ENCODE data around the gene PHEX.
"Not testable (repeated sequence)": the region's sequence is repeated elsewhere in the genome, so short reads cannot be mapped to it uniquely, and the experiment has no call there.

Gene PHEX

GRCh38 chrX:22246620-22247019, 214.5 kb downstream of the PHEX start:
- DNase-seq (ENCODE audit: low read depth in 1 of 2, low spot score in 1 of 2) = peak in 1 of 2 experiments; percentile 19
- TF ChIP-seq JUND (IDR thresholded peaks at IDR 0.05; ENCODE audit: low read depth) = no peak
- in situ Hi-C loops (cut with HindIII; ENCODE audit: low pct_unique_long_range_greater_than_20kb, low sequenced_read_pairs) = no loop called here

GRCh38 chrX:22247169-22247568, 215.0 kb downstream of the PHEX start:
- no peak for TF ChIP-seq JUND (IDR thresholded peaks at IDR 0.05; ENCODE audit: low read depth)
- in situ Hi-C loops (cut with HindIII; ENCODE audit: low pct_unique_long_range_greater_than_20kb, low sequenced_read_pairs) = no loop called here
- DNase-seq (ENCODE audit: low read depth in 1 of 2, low spot score in 1 of 2) = no peak

GRCh38 chrX:22248401-22248800, 216.3 kb downstream of the PHEX start:
- in situ Hi-C loops (cut with HindIII; ENCODE audit: low pct_unique_long_range_greater_than_20kb, low sequenced_read_pairs) = no loop called here
- TF ChIP-seq JUND (IDR thresholded peaks at IDR 0.05; ENCODE audit: low read depth) = no peak

GRCh38 chrX:22249371-22249770, 217.2 kb downstream of the PHEX start:
- in situ Hi-C loops (cut with HindIII; ENCODE audit: low pct_unique_long_range_greater_than_20kb, low sequenced_read_pairs) = no loop called here
- TF ChIP-seq JUND (IDR thresholded peaks at IDR 0.05; ENCODE audit: low read depth) = no peak
- no peak for DNase-seq (ENCODE audit: low read depth in 1 of 2, low spot score in 1 of 2)

More at GRCh38 chrX:22248401-22248800, 216.3 kb downstream of the PHEX start:
- no peak for DNase-seq (ENCODE audit: low read depth in 1 of 2, low spot score in 1 of 2)

- DNase-seq (ENCODE audit: low read depth in 1 of 2, low spot score in 1 of 2) = no peak
- in situ Hi-C loops (cut with HindIII; ENCODE audit: low pct_unique_long_range_greater_than_20kb, low sequenced_read_pairs) = no loop called here
- no peak for TF ChIP-seq JUND (IDR thresholded peaks at IDR 0.05; ENCODE audit: low read depth)
Observed at GRCh38 chrX:22268706-22269105, 236.6 kb downstream of the PHEX start.

GRCh38 chrX:22272613-22273012, 240.5 kb downstream of the PHEX start, which contains the start of gene CBLL2:
CBLL2 (plus strand) TSS chrX:22272913; CDS start chrX:22272992, 79 bp downstream.
- no peak for TF ChIP-seq JUND (IDR thresholded peaks at IDR 0.05; ENCODE audit: low read depth)
- DNase-seq (ENCODE audit: low read depth in 1 of 2, low spot score in 1 of 2) = no peak
- in situ Hi-C loops (cut with HindIII; ENCODE audit: low pct_unique_long_range_greater_than_20kb, low sequenced_read_pairs) = no loop called here

GRCh38 chrX:22273714-22274317, 241.7 kb downstream of the PHEX start:
- no peak for DNase-seq (ENCODE audit: low read depth in 1 of 2, low spot score in 1 of 2)
- no peak for TF ChIP-seq JUND (IDR thresholded peaks at IDR 0.05; ENCODE audit: low read depth)
- in situ Hi-C loops (cut with HindIII; ENCODE audit: low pct_unique_long_range_greater_than_20kb, low sequenced_read_pairs) = no loop called here

- no peak for DNase-seq (ENCODE audit: low read depth in 1 of 2, low spot score in 1 of 2)
- no peak for TF ChIP-seq JUND (IDR thresholded peaks at IDR 0.05; ENCODE audit: low read depth)
- in situ Hi-C loops (cut with HindIII; ENCODE audit: low pct_unique_long_range_greater_than_20kb, low sequenced_read_pairs) = no loop called here
Observed at GRCh38 chrX:22276781-22277180, 244.7 kb downstream of the PHEX start.

- in situ Hi-C loops (cut with HindIII; ENCODE audit: low pct_unique_long_range_greater_than_20kb, low sequenced_read_pairs) = no loop called here
- peak; percentile 14 to 49 for DNase-seq (ENCODE audit: low read depth in 1 of 2, low spot score in 1 of 2)
- no peak for TF ChIP-seq JUND (IDR thresholded peaks at IDR 0.05; ENCODE audit: low read depth)
Observed at GRCh38 chrX:22278375-22278774, 246.2 kb downstream of the PHEX start.

GRCh38 chrX:22289209-22289608, 257.1 kb downstream of the PHEX start:
- DNase-seq (ENCODE audit: low read depth in 1 of 2, low spot score in 1 of 2); in situ Hi-C loops (cut with HindIII; ENCODE audit: low pct_unique_long_range_greater_than_20kb, low sequenced_read_pairs): not testable (repeated sequence)

- in situ Hi-C loops (cut with HindIII; ENCODE audit: low pct_unique_long_range_greater_than_20kb, low sequenced_read_pairs) = no loop called here
Observed at GRCh38 chrX:22296871-22297270, 264.7 kb downstream of the PHEX start.

GRCh38 chrX:22300130-22300529, 268.0 kb downstream of the PHEX start:
- no peak for TF ChIP-seq JUND (IDR thresholded peaks at IDR 0.05; ENCODE audit: low read depth)
- DNase-seq (ENCODE audit: low read depth in 1 of 2, low spot score in 1 of 2) = peak in 1 of 2 experiments; percentile 8
- in situ Hi-C loops (cut with HindIII; ENCODE audit: low pct_unique_long_range_greater_than_20kb, low sequenced_read_pairs) = no loop called here

More at GRCh38 chrX:22296871-22297270, 264.7 kb downstream of the PHEX start:
- no peak for DNase-seq (ENCODE audit: low read depth in 1 of 2, low spot score in 1 of 2)
- TF ChIP-seq JUND (IDR thresholded peaks at IDR 0.05; ENCODE audit: low read depth) = no peak
